ENCODE measurements around the gene PRR20A. TPM values are rescaled to one million over a fixed set of nuclear protein-coding genes. Genes with fewer than 3 reads are reported as not detected.
A peak's percentile ranks its signal among the peaks of the same experiment; 100 is the strongest.

PRR20A gene
- total RNA-seq, 1 experiment from 2014 or later = not detected

GRCh38 chr13:57128909-57129308 lies 11.8 kb upstream of the PRR20A start:
- Histone ChIP-seq H3K4me2 (ENCODE audit: low read length) (no peak overlapping the region), H3K27me3 (ENCODE audit: low read length) (no peaks in the 10 kb centered on the region), H3K4me1 (ENCODE audit: insufficient read depth, low read length) (no peaks in the 10 kb centered on the region), H3K79me2 (ENCODE audit: low read length) (no peaks in the 10 kb centered on the region), H2AFZ (ENCODE audit: low read length) (no peak overlapping the region), H3K36me3 (ENCODE audit: low read depth, low read length) (no peaks in the 10 kb centered on the region), H3K9ac (ENCODE audit: low read length) (no peak overlapping the region), H3F3A (ENCODE audit: low read length, unreplicated experiment) (no peaks in the 10 kb centered on the region), H3K9me2 (replicated peaks; ENCODE audit: low read length) (no peaks in the 10 kb centered on the region), H3K9me3 (ENCODE audit: low read length) (no peaks in the 10 kb centered on the region), H4K20me1 (ENCODE audit: low read length) (no peaks in the 10 kb centered on the region), H3K4me3 (ENCODE audit: low read length) (no peak overlapping the region), H3K27ac (ENCODE audit: low read length) (no peak overlapping the region)
- TF ChIP-seq EZH2phosphoT487 (IDR thresholded peaks at IDR 0.05; ENCODE audit: borderline replicate concordance, low read length) = no peak
- TF ChIP-seq EZH2 (IDR thresholded peaks at IDR 0.05; ENCODE audit: low read length, unreplicated experiment) = no peak
- TF ChIP-seq, protein P1, sequence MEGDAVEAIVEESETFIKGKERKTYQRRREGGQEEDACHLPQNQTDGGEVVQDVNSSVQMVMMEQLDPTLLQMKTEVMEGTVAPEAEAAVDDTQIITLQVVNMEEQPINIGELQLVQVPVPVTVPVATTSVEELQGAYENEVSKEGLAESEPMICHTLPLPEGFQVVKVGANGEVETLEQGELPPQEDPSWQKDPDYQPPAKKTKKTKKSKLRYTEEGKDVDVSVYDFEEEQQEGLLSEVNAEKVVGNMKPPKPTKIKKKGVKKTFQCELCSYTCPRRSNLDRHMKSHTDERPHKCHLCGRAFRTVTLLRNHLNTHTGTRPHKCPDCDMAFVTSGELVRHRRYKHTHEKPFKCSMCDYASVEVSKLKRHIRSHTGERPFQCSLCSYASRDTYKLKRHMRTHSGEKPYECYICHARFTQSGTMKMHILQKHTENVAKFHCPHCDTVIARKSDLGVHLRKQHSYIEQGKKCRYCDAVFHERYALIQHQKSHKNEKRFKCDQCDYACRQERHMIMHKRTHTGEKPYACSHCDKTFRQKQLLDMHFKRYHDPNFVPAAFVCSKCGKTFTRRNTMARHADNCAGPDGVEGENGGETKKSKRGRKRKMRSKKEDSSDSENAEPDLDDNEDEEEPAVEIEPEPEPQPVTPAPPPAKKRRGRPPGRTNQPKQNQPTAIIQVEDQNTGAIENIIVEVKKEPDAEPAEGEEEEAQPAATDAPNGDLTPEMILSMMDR (conservative IDR thresholded peaks at IDR 0.05; ENCODE audit: low read depth, low read length) = no peak; the same call in 1 of the 2 replicates
- intact Hi-C loops (cut with micrococcal nuclease) = no loop called here
- CTCF ChIA-PET = no interaction called here
- BruUV-seq (replicated peaks) = no TSS peak
- POLR2A ChIA-PET (ENCODE audit: unreplicated experiment) = no interaction called here
- ATAC-seq (peak; percentile 46; the same call in 1 of the 2 replicates), DNase-seq (peak; percentile 13)

GRCh38 chr13:57136093-57136492 lies 4.6 kb upstream of the PRR20A start:
- H3K9me2 ChIP-seq (replicated peaks; ENCODE audit: low read length) = no peaks in the 10 kb centered on the region
- H3K27me3 ChIP-seq (ENCODE audit: low read length) = no peaks in the 10 kb centered on the region
- ATAC-seq = no peak
- no peak overlapping the region for H3K27ac ChIP-seq (ENCODE audit: low read length)
- ChIA-PET POLR2A (ENCODE audit: unreplicated experiment) (no interaction called here), CTCF (no interaction called here)
- H3K4me3 ChIP-seq (ENCODE audit: low read length) = no peak overlapping the region
- intact Hi-C loops (cut with micrococcal nuclease) = no loop called here
- H4K20me1 ChIP-seq (ENCODE audit: low read length) = no peaks in the 10 kb centered on the region
- no peak overlapping the region for H3K4me2 ChIP-seq (ENCODE audit: low read length)
- no peaks in the 10 kb centered on the region for H3K9me3 ChIP-seq (ENCODE audit: low read length)
- H3K4me1 ChIP-seq (ENCODE audit: insufficient read depth, low read length) = no peaks in the 10 kb centered on the region
- no peak overlapping the region for H3K9ac ChIP-seq (ENCODE audit: low read length)
- no peak overlapping the region for H2AFZ ChIP-seq (ENCODE audit: low read length)
- no peaks in the 10 kb centered on the region for H3K36me3 ChIP-seq (ENCODE audit: low read depth, low read length)
- BruUV-seq (replicated peaks) = no TSS peak
- TF ChIP-seq EZH2 (IDR thresholded peaks at IDR 0.05; ENCODE audit: low read length, unreplicated experiment) (no peak), EZH2phosphoT487 (IDR thresholded peaks at IDR 0.05; ENCODE audit: borderline replicate concordance, low read length) (no peak)
- TF ChIP-seq, protein P1 (conservative IDR thresholded peaks at IDR 0.05; ENCODE audit: low read depth, low read length) = no peak
- DNase-seq = no peak
- no peaks in the 10 kb centered on the region for H3F3A ChIP-seq (ENCODE audit: low read length, unreplicated experiment)
- H3K79me2 ChIP-seq (ENCODE audit: low read length) = no peaks in the 10 kb centered on the region

- ChIA-PET CTCF (no interaction called here), POLR2A (ENCODE audit: unreplicated experiment) (no interaction called here)
- no peak overlapping the region for H3K27ac ChIP-seq (ENCODE audit: low read length)
- no peak overlapping the region for H2AFZ ChIP-seq (ENCODE audit: low read length)
- no peaks in the 10 kb centered on the region for H3K36me3 ChIP-seq (ENCODE audit: low read depth, low read length)
- H3K27me3 ChIP-seq (ENCODE audit: low read length) = no peaks in the 10 kb centered on the region
- ATAC-seq (no peak), DNase-seq (no peak)
- no peak overlapping the region for H3K4me2 ChIP-seq (ENCODE audit: low read length)
- no peak for TF ChIP-seq EZH2 (IDR thresholded peaks at IDR 0.05; ENCODE audit: low read length, unreplicated experiment)
- TF ChIP-seq, protein P1 (conservative IDR thresholded peaks at IDR 0.05; ENCODE audit: low read depth, low read length) = no peak
- TF ChIP-seq EZH2phosphoT487 (IDR thresholded peaks at IDR 0.05; ENCODE audit: borderline replicate concordance, low read length) = no peak
- no peaks in the 10 kb centered on the region for H4K20me1 ChIP-seq (ENCODE audit: low read length)
- no peak overlapping the region for H3K4me3 ChIP-seq (ENCODE audit: low read length)
- no peaks in the 10 kb centered on the region for H3K79me2 ChIP-seq (ENCODE audit: low read length)
- H3K4me1 ChIP-seq (ENCODE audit: insufficient read depth, low read length) = no peaks in the 10 kb centered on the region
- H3K9ac ChIP-seq (ENCODE audit: low read length) = no peak overlapping the region
- H3F3A ChIP-seq (ENCODE audit: low read length, unreplicated experiment) = no peaks in the 10 kb centered on the region
- intact Hi-C loops (cut with micrococcal nuclease) = no loop called here
- no TSS peak for BruUV-seq (replicated peaks)
- H3K9me3 ChIP-seq (ENCODE audit: low read length) = no peaks in the 10 kb centered on the region
- no peaks in the 10 kb centered on the region for H3K9me2 ChIP-seq (replicated peaks; ENCODE audit: low read length)
Measured at GRCh38 chr13:57137585-57137984, 3.1 kb upstream of the PRR20A start.

Data from PC-3 (cell line).